GM18867 (cell line): ENCODE results near the gene NEGR1.

Experiments
- ATAC-seq: cut with Tn5 transposase; IDR thresholded peaks from one replicate; pipeline ENCODE4 v1.9.1; 2021; ENCODE audit warnings: mild to moderate bottlenecking, moderate library complexity; ENCODE audit not compliant: unreplicated experiment

The NEGR1 gene

DNA sequence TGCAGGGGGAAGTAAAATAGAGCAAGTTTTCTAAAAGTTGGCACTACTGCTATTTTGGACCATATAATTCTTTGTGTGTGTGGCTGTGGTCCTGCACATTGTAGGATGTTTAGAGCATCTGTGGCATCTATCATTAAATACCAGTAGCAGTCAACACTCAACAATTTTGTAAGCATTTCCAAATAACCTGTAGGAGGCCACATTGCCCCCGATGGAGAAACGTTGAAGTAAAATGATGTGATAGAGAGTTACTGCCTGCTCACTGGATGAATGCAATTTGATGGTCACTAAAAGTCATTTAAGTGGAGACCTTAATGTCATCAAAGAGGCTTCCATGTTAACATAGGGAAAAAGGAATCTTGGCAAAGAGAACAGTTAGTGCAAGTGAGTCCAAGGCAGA lies 560.8 kb downstream of the NEGR1 start:
- ATAC-seq: no peak

DNA sequence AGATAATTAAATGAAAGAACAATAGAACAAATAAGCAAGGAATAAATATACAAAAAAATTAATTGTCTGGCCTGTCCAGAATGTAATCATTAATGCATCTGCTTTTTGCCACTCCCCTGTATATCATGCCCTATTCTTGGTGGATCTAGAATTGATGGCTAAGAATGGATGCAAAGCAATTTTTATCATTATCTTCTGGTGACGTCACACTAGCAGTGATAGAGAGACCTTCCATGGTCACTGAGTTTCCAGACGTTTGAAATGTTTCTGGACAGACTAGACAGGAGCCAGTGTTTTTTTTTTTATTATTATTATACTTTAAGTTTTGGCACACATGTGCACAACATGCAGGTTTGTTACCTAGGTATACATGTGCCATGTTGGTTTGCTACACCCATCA lies 563.0 kb downstream of the NEGR1 start:
- ATAC-seq: no peak

DNA sequence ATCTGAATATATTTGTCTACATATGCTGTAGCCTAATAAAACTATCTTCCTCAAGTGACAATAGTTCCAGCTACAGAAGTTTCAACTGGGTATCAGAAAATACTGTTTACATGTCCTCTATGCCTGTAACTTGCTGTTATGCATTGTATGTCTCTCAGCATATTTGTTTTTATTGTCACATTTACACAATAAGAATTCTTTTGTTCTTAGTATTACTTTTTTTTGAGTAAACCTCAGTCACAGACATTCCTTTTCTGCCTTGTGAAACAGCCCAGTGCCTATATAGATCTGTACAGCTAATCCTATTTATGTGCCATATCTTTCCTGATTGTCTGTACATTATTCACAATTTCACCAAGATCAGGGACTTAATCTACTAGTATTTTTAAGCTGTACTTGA lies 565.2 kb downstream of the NEGR1 start:
- ATAC-seq: no peak

DNA sequence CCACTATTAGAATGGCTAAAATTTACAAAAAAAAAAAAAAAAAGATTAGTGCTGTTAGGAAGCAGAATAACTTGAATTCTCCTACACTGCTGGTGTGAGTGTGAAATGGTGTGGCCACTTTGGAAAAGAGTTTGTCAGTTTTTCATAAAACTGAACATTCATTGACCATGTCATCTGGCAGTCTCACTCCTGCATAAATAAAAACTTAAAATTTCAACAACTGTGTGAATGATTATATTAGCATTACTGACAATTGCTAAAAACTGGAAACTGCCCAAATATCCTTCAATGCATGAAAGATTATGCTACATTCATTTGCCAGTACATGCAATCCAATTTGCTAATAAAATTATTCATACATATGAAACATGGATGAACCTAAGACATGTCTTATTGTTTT lies 570.9 kb downstream of the NEGR1 start:
- no peak for ATAC-seq

DNA sequence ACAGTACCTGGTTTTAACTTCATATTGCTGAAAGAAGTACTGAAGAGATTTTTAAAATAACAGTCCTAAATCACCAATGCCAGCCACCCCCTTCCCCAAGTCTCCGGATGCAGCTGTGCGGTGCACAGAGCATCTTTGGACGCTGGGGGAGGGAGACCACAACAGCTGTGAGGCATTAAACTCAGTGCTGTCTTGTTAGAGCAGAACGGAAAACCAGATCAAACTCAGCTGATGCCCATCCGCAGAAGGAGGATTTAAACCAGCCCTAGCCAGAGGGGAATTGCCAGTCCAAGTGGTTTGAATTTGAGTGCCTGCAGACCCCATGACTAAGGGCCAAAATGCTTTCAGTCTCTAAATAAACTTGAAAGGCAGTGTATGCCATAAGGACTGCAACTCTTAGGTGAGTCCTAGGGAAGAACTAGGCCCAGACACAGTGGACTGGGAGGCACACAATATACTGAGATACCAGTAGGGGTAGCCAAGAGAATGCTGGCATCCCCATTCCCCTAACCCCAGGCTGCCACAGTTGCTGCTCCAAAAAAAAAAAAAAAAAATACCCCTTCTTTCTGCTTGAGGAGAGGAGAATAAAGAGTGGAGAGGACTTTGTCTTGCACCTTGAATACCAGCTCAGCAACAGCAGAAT lies 576.2 kb downstream of the NEGR1 start:
- no peak for ATAC-seq

DNA sequence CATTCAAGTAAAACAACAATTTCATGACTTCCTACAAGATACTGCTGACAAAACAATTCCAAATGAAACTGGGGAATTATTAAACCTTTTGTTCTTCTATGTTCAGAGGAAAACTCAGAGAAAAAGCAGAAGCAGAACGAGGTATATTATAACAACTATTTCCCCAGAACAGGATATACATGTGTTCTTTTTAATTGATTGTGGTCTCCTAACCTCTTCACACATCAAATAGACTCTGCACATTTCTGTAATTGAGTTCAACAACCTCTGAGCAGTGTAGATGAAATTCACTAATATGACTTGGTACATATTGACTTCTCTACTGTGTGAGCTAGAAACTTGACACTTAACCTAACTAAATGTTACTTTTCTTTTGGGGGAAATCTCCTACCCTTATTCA lies 584.2 kb downstream of the NEGR1 start:
- no peak for ATAC-seq

DNA sequence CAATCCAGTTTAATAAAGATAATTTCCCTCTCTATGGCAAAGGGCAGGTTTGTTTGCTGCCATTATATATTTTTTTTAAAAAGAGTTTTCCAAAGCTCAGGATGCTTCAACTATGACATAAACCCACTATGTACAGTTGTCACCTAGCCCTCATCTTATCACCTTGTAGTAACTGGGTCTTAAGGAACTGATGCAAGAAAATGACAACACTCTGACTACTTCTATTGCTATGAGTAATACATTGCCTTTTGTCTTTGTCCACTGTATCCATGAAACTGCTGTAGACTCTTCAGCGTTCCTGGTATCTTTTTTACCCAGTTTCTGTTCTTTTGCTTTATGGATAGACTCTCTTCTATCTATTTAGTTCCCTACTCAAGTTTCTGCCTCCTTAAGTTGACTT lies 586.5 kb downstream of the NEGR1 start:
- ATAC-seq: no peak

DNA sequence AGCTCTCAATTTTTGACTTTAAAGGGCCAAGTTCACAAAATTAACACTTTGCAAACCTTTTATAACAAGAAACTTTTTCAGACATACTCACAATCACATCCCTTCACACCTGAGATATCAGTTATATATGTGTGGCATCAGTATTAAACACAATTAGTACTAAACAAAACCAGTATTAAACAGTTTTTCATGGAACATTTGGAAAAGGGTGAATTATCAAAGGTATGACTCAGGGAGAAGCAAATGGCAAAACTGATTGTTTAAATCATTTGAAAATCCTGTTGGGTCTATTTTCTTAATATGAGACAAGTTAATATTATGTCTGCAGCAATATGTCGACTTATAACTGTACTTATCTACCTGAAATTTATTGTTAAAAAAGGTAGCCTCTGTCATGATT lies 587.3 kb downstream of the NEGR1 start:
- no peak for ATAC-seq

DNA sequence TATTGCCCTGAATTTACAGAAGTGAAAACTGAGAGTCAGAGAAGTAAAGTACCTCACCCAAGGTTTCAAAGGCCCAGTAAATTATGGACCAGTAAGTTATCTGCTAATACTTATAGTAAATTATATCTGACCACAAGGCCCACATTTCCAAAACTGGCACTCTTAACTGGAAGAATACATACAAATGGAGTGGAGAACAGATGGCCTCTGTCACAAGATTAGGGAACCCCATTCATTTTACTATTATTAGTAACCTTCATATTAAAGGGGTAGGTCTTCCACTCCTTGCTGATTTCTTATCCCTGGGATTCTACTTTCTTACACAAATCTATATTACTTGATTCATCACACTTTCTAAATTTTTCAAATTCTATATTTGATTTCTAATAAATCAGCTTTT lies 588.8 kb downstream of the NEGR1 start:
- ATAC-seq: no peak

DNA sequence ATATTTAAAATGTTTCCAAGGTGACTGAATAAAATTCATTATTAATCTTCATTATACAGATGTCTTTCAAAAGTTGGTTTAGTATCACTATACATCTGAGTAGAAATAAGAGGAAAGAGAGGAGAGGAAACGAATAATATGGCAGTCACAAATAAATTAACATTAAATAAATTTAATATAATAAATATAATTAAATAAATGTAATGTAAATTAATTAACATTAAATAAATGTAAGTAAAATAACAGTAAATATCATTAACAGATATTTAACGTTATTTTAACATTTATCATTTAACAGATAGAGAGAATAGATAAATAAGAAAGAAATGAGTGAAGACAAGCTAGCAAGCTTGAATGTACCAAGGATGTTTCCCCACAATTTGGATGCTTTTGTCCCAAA lies 592.7 kb downstream of the NEGR1 start:
- ATAC-seq: no peak

DNA sequence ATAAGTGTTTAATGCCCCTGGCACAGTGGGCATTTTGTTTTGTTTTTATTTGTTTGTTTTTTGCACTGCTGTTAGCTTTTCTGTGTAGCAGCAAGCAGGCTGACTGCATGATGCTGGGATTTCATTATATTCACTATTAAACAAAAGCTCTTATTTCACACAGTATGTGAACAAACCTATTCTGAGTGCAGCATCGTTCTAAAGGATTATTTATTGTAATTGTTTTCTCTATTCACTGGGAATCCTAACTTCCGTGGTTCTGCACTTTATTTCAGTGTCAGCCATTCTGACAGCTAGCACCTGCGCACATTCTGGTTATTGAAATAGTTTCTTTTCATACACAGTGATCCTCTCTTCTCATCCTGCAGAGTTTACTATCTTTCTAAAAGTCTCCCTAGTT lies 595.0 kb downstream of the NEGR1 start:
- no peak for ATAC-seq

DNA sequence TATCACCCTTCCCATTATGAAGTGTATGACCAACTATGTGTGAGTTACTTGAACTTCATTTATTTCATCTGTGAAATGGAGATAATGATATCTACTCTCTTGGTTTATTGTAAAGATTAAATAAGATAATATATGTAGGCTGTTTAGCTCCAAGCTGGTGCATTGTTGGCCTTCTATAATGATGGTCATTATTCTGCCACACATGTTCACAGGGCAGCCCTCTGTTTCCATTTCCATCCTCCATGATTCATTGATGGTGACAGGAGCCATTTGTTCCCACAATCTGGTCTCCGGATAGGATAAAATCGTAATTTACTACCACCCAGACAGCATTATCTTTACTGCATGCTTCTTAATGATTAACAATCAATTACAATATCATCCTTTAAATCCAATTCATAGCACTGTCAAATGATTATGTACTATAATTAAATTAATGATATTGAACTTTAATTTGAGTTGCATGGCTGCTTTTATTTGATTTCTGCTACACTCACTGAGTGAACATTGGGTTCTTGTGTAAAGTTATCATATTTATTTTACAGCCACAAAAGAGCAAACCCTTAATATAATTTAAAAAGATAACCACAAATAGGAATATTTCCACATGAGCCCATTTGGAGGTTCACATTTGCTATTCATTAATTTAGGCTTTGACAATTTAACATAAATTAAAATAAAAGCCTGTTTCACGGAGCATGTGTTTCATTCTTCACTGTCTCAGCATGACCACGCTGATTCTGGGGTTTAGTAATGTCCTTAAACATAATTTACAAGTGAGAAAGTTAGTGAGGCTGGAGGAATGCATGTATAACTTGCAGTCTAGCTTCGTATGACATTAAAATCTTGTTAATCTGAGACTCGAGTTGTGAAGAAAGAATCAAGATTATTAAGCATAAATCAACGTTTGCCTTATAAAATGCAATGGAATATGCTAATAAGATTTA lies 605.1 kb downstream of the NEGR1 start:
- no peak for ATAC-seq

DNA sequence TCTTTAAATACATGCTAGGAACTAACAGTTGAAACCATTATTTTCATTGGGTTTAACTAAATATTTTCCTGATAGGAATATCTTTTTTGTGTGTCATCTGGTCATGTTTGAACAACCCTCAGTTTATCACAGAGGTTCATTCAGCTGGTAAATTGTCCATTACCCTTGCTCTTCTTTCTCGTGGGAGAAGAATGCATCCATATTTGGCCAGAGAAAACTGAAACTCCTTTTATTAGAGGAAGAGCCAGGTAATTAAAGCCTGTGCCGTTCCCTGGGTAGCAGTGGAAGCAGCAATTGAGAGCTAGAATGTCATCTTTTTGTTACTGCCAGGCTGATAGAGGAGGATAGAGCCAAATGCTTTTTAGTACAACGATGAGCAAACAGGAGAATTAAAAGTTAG lies 614.3 kb downstream of the NEGR1 start:
- no peak for ATAC-seq

DNA sequence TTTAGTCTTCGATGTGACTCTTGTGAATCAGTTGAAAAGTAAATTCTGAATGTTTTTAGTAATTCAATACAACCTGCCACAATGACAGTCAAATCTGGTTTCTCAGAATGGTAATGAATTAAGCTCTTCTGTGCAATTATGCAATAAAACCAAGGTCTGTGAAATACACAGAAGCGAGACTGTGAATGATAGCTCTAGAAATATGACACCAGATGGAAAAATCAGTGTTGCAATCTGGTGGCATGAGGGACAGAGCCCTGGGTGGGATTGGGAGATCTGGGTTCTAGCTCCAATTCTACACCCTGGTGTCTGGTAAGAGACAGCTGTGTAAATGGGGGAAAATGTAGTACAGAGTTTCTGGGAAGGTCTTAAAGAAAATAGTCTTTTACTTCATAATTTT lies 615.1 kb downstream of the NEGR1 start:
- no peak for ATAC-seq

DNA sequence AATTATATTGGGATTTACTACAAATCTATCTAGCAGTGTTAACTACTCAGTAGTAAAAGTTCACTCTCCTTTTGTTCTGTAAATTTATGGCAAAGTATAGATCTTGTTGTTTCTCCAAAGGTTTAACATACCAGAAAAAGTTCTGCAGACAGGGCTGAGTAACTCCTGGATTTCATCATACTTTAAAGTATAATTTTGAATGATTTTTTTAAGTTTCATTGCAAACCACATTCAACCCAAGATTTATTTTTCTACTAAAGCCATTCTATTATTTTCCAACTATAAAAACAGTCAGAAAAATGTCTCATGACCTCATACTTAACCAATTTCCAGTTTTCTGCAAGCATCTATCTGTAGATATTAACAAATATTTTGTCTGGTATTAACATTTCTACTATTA lies 615.7 kb downstream of the NEGR1 start:
- no peak for ATAC-seq

DNA sequence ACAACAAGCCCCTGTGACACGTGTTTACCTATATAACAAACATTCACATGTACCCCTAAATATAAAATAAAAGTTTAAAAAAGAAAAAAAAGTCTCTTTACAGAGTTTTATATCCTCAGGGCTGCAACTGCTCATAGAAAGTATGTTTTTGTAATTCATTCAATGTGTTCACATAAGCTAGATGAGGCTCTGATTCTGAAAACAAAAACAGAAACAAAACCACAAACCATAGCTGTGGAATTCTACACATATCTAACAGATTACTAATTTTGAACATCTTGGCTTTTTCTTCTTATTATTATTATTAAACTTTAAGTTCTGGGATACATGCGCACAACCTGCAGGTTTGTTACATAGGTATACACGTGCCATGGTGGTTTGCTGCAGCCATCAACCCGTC lies 621.9 kb downstream of the NEGR1 start:
- no peak for ATAC-seq

DNA sequence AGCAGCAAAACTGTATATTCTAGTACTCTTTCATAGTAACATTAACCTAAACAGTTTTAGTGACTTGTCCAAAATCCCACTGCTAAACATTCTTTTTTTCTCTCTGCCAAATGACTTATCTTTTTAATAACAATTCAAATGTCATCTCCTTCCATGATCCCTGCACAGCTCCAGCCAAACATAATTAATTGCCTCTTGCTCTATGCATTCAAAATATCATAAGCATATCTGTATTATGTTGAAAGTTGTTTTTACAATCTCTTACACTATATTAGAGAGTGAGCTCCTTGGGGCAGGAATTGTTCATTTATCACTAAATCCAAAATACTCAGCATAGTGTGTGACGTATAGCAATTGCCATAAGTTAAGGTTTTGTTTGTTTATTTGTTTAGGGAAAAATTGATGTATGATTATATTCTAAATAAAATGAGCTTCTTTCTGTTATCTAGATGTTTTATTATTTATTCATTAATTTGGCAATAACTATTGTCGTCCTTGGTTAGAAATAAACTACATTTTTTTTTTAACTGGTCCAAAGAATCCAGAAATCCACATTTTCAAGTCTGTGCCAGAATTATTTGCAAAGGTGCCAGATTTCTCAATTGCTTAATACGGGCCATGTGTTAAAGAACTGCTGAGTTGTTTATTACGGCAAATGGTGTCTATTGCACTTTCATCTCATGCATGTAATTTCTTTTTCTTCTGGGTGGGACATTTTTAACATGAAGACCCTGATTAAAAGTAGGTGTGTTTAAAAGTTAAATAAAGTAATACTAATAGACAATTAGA lies 624.3 kb downstream of the NEGR1 start:
- no peak for ATAC-seq

DNA sequence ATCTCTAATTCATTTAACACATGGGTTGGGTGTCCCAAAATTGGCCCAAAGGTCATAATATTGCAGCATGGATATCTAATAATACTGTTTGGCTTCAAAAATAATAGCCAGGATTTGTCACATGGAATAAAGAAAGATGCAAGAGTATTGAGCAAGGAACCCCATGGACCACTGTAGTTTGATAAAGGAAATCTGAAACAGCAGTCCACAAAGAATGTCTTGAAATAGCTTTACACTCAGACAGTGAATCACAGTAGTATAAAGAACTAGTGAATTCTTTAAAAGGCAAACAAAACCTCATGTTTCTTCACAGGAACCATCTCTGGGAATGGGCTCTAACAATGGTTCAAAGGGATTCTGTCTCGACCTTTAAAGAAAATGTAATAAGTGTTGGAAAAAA lies 625.4 kb downstream of the NEGR1 start:
- ATAC-seq: no peak

DNA sequence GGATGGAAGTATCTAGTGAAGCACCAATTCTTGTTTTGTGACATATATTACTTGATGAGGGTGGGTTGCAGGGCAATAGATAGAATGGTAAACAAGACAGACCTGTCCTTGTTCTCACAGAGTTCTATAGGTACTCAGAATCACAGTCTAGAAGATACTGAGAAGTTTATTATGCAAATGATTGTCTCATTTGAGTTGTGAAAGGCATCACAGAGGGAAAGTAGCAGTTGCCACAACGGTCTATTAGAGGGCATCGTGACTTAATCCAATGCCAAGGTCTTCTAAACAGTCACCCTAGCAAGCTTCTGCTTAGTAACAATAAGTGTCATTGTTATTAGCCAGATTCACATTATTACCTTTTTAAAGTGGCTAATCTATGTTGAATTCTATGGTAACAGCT lies 626.7 kb downstream of the NEGR1 start:
- peak; percentile 58 for ATAC-seq

DNA sequence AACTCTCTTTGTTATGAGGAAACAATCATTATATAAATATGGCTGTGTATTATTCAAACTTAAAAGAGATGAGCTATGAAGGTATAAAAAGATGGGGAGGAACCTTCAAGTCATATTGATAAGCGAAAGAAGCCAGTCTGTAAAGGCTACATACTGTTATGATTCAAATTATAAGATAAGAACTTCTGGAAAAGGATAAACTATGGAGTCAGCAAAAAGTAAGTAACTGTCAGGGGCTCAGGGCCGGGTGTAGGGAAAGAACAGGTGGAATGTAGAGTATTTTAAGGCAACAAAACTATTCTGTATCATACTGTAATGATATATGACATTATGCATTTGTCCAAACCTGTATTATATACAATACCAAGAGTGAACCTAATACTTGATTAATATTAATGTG lies 628.4 kb downstream of the NEGR1 start:
- no peak for ATAC-seq

DNA sequence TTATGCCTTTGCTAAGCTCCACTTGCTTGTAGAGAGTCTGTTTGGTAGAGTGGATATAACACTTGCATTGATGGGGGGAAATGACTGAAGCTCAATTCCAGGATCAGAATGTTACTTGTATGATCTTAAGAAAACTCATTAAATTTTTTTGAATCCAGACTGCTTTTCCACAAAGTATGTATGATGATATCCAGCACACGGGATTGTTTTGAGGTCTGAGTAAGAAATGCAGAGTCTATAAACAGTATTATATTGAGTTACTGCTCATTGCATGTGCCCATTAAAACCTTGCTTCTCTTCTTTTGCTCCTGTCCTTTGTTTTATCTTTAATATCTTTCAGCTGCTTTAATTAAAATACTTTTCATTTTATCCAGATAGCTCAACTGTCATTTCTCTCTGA lies 631.1 kb downstream of the NEGR1 start:
- ATAC-seq: no peak

DNA sequence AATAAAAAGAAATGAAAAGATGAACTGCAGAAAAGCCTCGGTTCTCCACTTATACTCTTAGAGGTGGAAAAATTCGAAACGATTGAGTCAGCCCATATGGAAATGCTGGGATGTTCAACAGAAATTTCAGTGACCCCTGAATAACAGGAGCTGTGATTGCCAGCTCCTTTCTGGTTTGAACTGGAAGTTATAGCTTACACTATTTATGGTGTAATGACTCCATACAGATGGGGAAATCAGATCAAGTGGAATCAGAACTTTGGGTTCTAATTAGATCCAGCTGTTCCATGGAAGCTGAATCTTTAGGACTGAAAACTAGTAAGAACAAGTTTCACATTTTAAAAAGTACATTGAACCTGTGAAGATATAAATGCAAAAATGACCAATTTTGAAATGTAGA lies 632.2 kb downstream of the NEGR1 start:
- no peak for ATAC-seq
